Endothelial cell of umbilical vein (primary cell): ENCODE measurements around the gene CUEDC1. TPM values are rescaled to one million over a fixed set of nuclear protein-coding genes. Genes with fewer than 3 reads are reported as not detected.

Experiments
- BruUV-seq: library from RNA; stranded (reverse); fragments of 400-500 nt; replicated peaks from 2 replicates; lab custom pipeline; 2021; lab: Mats Ljungman, UMichigan
- CTCF ChIA-PET: fragments of 300-600, 350-600 bp; sonication (Branson Sonifier 250); formaldehyde crosslinking; loops from one replicate; lab custom pipeline; 2021; ENCODE audit warnings: antibody characterized with exemption, inconsistent platforms; lab: Charles Lee
- POLR2A ChIA-PET: fragments of 300-600, 350-600 bp; sonication (Branson Sonifier 250); formaldehyde crosslinking; loops from one replicate; lab custom pipeline; 2021; ENCODE audit warnings: antibody characterized with exemption, inconsistent platforms; lab: Charles Lee
- DNase-seq: peaks from one replicate; pipeline ENCODE4 v3.0.0-alpha.2; 2011; ENCODE audit warnings: low read depth, low spot score
- FAIRE-seq: peaks from 2 replicates; lab custom pipeline; 2011; peaks lifted over from hg19 to GRCh38; lab: Jason Lieb, UNC
- H2AFZ ChIP-seq: 2 replicates; pipeline ENCODE4 v1.6.0; 2012; ENCODE audit warnings: low read depth, low read length, control low read depth, inconsistent platforms
- H3K27ac ChIP-seq: 2 replicates; pipeline ENCODE4 v1.5.1; 2011; ENCODE audit warnings: low read depth, mild to moderate bottlenecking, control low read depth, low read length, moderate library complexity; ENCODE audit not compliant: insufficient read depth
- H3K27me3 ChIP-seq, 2 experiments: 2 replicates each; pipeline versions ENCODE4 v1.6.0 to v1.6.1; 2011; ENCODE audit warnings: low read length in 2 of 2, mixed read lengths in 1 of 2; ENCODE audit not compliant: control insufficient read depth in 2 of 2, insufficient read depth in 2 of 2
- H3K36me3 ChIP-seq, 2 experiments: 2 replicates in 1 of 2; 3 replicates in 1 of 2; pipeline ENCODE4 v1.5.1; 2011; ENCODE audit warnings: low read length in 2 of 2, mild to moderate bottlenecking in 1 of 2, moderate library complexity in 1 of 2; ENCODE audit not compliant: control insufficient read depth in 2 of 2, insufficient read depth in 2 of 2; ENCODE audit errors: extremely low read depth in 1 of 2
- H3K4me1 ChIP-seq: 3 replicates; pipeline ENCODE4 v1.5.1; 2011; ENCODE audit warnings: mild to moderate bottlenecking, low read length; ENCODE audit not compliant: control insufficient read depth, insufficient read depth; ENCODE audit errors: extremely low read depth
- H3K4me2 ChIP-seq: 2 replicates; pipeline ENCODE4 v1.6.1; 2011; ENCODE audit warnings: low read length, control low read depth, mixed read lengths; ENCODE audit not compliant: insufficient read depth
- H3K4me3 ChIP-seq, 3 experiments: fragments of 200-600 bp in 1 of 3; sonication (generic), shearing (Covaris generic) in 1 of 3; replicated peaks in 1 of 3; 2 replicates each; pipeline ENCODE4 v1.5.1; 2011 to 2016; ENCODE audit warnings: control low read depth in 3 of 3, low read length in 3 of 3, mild to moderate bottlenecking in 2 of 3, inconsistent platforms in 1 of 3, low read depth in 1 of 3, moderate library complexity in 1 of 3; ENCODE audit not compliant: insufficient read depth in 1 of 3
- H3K79me2 ChIP-seq: 2 replicates; pipeline ENCODE4 v1.6.0; 2012; ENCODE audit warnings: low read length, inconsistent platforms; ENCODE audit not compliant: control insufficient read depth, insufficient read depth
- H3K9ac ChIP-seq: replicated peaks from 2 replicates; pipeline ENCODE3; 2011; ENCODE audit warnings: low read length, control low read depth; ENCODE audit not compliant: insufficient read depth; ENCODE audit errors: extremely low read depth
- H3K9me1 ChIP-seq: replicated peaks from 3 replicates; pipeline ENCODE4 v1.6.0; 2011; ENCODE audit warnings: mild to moderate bottlenecking, low read length; ENCODE audit not compliant: control insufficient read depth, insufficient read depth; ENCODE audit errors: extremely low read depth
- H3K9me3 ChIP-seq: replicated peaks from 2 replicates; pipeline ENCODE4 v1.5.1; 2012; ENCODE audit warnings: low read length, inconsistent platforms; ENCODE audit not compliant: control insufficient read depth, insufficient read depth
- H4K20me1 ChIP-seq: replicated peaks from 2 replicates; pipeline ENCODE3; 2011; ENCODE audit warnings: mild to moderate bottlenecking, low read length; ENCODE audit not compliant: control insufficient read depth, insufficient read depth; ENCODE audit errors: extremely low read depth
- EZH2 ChIP-seq: IDR thresholded peaks from 2 replicates; pipeline ENCODE4 v1.6.1; 2012; ENCODE audit warnings: borderline replicate concordance, low read depth, mild to moderate bottlenecking, moderate library complexity, low read length, inconsistent platforms; ENCODE audit not compliant: severe bottlenecking
- FOS ChIP-seq: IDR thresholded peaks from 2 replicates; pipeline ENCODE4 v1.6.1; 2011; ENCODE audit warnings: mild to moderate bottlenecking, low read length, moderate library complexity, borderline replicate concordance; ENCODE audit not compliant: insufficient read depth
- GATA2 ChIP-seq: IDR thresholded peaks from 2 replicates; pipeline ENCODE4 v1.7.0; 2011; ENCODE audit warnings: low read depth, mild to moderate bottlenecking, moderate library complexity, mixed read lengths, low read length; ENCODE audit not compliant: insufficient read length, insufficient read depth
- JUN ChIP-seq: IDR thresholded peaks from 2 replicates; pipeline ENCODE4 v1.6.1; 2011; ENCODE audit warnings: borderline replicate concordance, low read depth; ENCODE audit not compliant: insufficient read length, insufficient read depth
- MYC ChIP-seq: IDR thresholded peaks from one replicate; pipeline ENCODE4 v1.6.1; 2011; ENCODE audit warnings: mild to moderate bottlenecking, low read depth, low read length
- POLR2A ChIP-seq: IDR thresholded peaks from 2 replicates; pipeline ENCODE4 v1.6.1; 2012; ENCODE audit warnings: low read depth, mild to moderate bottlenecking, control low read depth, low read length
- POLR2AphosphoS5 ChIP-seq: IDR thresholded peaks from 2 replicates; pipeline ENCODE4 v1.6.1; 2012; ENCODE audit warnings: low read depth, mild to moderate bottlenecking, control low read depth, low read length, moderate library complexity; ENCODE audit not compliant: insufficient read depth
- dilution Hi-C: fragments of 300-500 bp; cut with MboI; formaldehyde crosslinking; loops from one replicate; pipeline ENCODE4 v1.15.0; 2019; ENCODE audit warnings: low sequenced_read_pairs; ENCODE audit not compliant: extremely low pct_ligation_motif_present
- intact Hi-C: fragments of 100-400 bp; cut with micrococcal nuclease; formaldehyde crosslinking; loops from one replicate; pipeline ENCODE4 v1.10.0; 2022
- polyA plus RNA-seq, 4 experiments: library from polyadenylated mRNA; depleted of rRNA in 3 of 4; stranded (reverse) in 3 of 4; unstranded in 1 of 4; fragments of >200 nt; gene quantifications; 2 replicates each; pipeline versions ENCODE4 v1.2.1 to v1.2.3, GENCODE V29; 2011 to 2012; ENCODE audit warnings: missing spikeins in 1 of 4
- total RNA-seq: library from RNA; stranded (reverse); gene quantifications from 2 replicates; pipeline ENCODE4 v1.2.3, GENCODE V29; 2021
- TF ChIP-seq, protein P1 (sequence below), 2 donors: IDR thresholded peaks; 1 replicate in 1 of 2; 2 replicates in 1 of 2; pipeline ENCODE4 v1.5.1; 2011; ENCODE audit warnings: low read length in 2 of 2, mild to moderate bottlenecking in 2 of 2, moderate library complexity in 2 of 2, control low read depth in 1 of 2, inconsistent platforms in 1 of 2, low read depth in 1 of 2; ENCODE audit not compliant: insufficient read depth in 1 of 2; ENCODE audit errors: extremely low read depth in 1 of 2
- TF ChIP-seq, protein P2 (sequence below): IDR thresholded peaks from 2 replicates; pipeline ENCODE4 v1.6.1; 2011; ENCODE audit not compliant: insufficient read depth, insufficient read length

Gene CUEDC1
- total and polyA plus RNA-seq, 2 donors (not counting 3 experiments of a cell fraction or from before 2014, with no cell fraction given), result 15.8 to 27.7 TPM

DNA sequence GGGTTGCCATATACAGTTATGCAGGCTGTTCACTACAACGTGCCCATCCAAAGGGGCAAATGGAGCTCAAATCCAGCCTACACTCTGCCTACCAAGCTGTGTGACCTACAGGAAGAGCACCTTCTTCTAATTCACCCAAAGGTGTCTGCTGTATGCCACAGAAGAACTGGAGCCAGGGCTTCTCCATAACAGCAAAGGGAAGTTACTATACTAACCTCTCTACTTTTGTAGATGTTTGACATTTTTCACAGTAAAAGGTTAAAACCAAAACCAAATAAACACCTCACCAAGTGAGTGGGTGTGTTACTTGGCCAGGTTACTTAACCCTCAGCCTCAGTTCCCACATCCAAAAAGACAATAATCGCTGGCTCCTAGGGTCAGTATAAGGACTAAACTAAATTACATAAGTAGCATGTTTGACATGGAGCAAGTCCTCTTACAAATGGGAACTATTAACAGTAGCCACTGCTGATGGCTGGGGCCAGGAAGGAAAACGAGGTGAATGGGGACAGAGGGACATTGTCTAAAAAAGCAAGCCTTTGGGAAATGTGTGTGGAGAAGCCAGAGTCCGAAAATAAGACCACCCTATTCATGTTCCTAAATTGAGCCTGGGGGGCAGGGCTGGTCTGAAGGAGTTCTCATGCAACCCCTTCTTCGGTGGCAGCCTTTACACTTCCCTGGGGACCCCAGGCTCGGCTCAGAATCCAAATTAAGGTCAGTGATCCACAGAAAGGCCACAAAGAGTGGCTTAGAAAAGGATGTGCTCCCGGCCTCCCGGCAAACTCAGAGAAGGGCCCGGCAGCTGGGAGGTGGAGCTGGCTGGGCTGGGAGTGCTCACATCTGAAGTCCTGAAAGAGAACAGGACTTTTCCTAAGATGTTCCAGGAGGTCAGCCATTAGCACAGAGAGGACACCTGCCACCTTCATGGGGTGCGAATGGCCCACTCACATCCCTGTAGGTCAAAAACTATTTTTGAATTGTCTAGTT is 13.5 kb downstream of the CUEDC1 start:
- H3K4me1 ChIP-seq, result peaks cover 2% of the 10 kb centered on the region
- POLR2A ChIA-PET, result interaction anchor here (0.6 kb wide), 1 partner anchor 81 kb away, joined by 4 read pairs; no protein-coding TSS in a partner anchor
- no peak overlapping the region for H2AFZ ChIP-seq
- H3K4me3 ChIP-seq, result no peak overlapping the region
- H3K9me1 ChIP-seq, result no peaks in the 10 kb centered on the region
- no peaks in the 10 kb centered on the region for H3K9me3 ChIP-seq
- no peaks in the 10 kb centered on the region for H3K79me2 ChIP-seq
- no peak for DNase-seq
- TF ChIP-seq, protein P1, sequence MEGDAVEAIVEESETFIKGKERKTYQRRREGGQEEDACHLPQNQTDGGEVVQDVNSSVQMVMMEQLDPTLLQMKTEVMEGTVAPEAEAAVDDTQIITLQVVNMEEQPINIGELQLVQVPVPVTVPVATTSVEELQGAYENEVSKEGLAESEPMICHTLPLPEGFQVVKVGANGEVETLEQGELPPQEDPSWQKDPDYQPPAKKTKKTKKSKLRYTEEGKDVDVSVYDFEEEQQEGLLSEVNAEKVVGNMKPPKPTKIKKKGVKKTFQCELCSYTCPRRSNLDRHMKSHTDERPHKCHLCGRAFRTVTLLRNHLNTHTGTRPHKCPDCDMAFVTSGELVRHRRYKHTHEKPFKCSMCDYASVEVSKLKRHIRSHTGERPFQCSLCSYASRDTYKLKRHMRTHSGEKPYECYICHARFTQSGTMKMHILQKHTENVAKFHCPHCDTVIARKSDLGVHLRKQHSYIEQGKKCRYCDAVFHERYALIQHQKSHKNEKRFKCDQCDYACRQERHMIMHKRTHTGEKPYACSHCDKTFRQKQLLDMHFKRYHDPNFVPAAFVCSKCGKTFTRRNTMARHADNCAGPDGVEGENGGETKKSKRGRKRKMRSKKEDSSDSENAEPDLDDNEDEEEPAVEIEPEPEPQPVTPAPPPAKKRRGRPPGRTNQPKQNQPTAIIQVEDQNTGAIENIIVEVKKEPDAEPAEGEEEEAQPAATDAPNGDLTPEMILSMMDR (IDR thresholded peaks at IDR 0.05; ENCODE audit: extremely low read depth in 1 of 2, insufficient read depth in 1 of 2, low read depth in 1 of 2, low read length in 2 of 2), result no peak
- TF ChIP-seq FOS (no peak), EZH2 (no peak), POLR2A (no peak), JUN (no peak), POLR2AphosphoS5 (no peak), MYC (no peak), GATA2 (no peak)
- TF ChIP-seq, protein P2, sequence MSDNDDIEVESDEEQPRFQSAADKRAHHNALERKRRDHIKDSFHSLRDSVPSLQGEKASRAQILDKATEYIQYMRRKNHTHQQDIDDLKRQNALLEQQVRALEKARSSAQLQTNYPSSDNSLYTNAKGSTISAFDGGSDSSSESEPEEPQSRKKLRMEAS, result no peak
- no TSS peak for BruUV-seq
- H3K9ac ChIP-seq, result no peak overlapping the region
- CTCF ChIA-PET, result interaction anchor here (1.2 to 1.9 kb wide), 3 partner anchors 11 to 38 kb away, joined by 3 to 10 read pairs (median 4); partner anchors contain the start of gene CUEDC1
- FAIRE-seq, result no peak
- no peaks in the 10 kb centered on the region for H4K20me1 ChIP-seq
- intact Hi-C loops (no loop called here), dilution Hi-C loops (no loop called here)
- no peaks in the 10 kb centered on the region for H3K36me3 ChIP-seq
- no peak overlapping the region for H3K27ac ChIP-seq
- H3K27me3 ChIP-seq, result no peaks in the 10 kb centered on the region
- H3K4me2 ChIP-seq, result no peak overlapping the region
